AG04450 (cell line): ENCODE measurements around the gene PICK1. TPM values are rescaled to one million over a fixed set of nuclear protein-coding genes. Genes with fewer than 3 reads are reported as not detected.

Experiments
- CTCF ChIA-PET: fragments of 300-600, 350-600 bp; formaldehyde crosslinking; extraction: SDS; loops from one replicate; lab custom pipeline; 2022; ENCODE audit warnings: antibody characterized with exemption, inconsistent platforms; lab: Charles Lee
- POLR2A ChIA-PET: fragments of 350-600 bp; formaldehyde crosslinking; extraction: SDS; loops from one replicate; lab custom pipeline; 2021; ENCODE audit warnings: antibody characterized with exemption, inconsistent platforms; lab: Yijun Ruan, JAX
- DNase-seq: peaks from one replicate; pipeline ENCODE4 v3.0.0-alpha.2; 2011; ENCODE audit warnings: low read depth, low spot score
- H3K27ac ChIP-seq: one replicate; pipeline ENCODE4 v1.5.1; 2012; ENCODE audit warnings: low read depth, low read length, control low read depth
- H3K27me3 ChIP-seq: one replicate; pipeline ENCODE4 v1.6.0; 2012; ENCODE audit warnings: low read length; ENCODE audit not compliant: control insufficient read depth, insufficient read depth
- H3K4me3 ChIP-seq: 2 replicates; pipeline ENCODE4 v1.5.1; 2011; ENCODE audit warnings: mild to moderate bottlenecking, low read depth, low read length, control low read depth
- H3K9me3 ChIP-seq: 2 replicates; pipeline ENCODE4 v1.5.1; 2012; ENCODE audit warnings: low read length; ENCODE audit not compliant: control insufficient read depth, insufficient read depth
- polyA plus RNA-seq: library from polyadenylated mRNA; depleted of rRNA; stranded (reverse); fragments of >200 nt; gene quantifications from 2 replicates; pipeline ENCODE4 v1.2.3, GENCODE V29; 2011
- TF ChIP-seq, protein P1 (sequence below): IDR thresholded peaks from 2 replicates; pipeline ENCODE4 v1.5.1; 2011; ENCODE audit warnings: low read depth, low read length, control low read depth, inconsistent platforms

The PICK1 gene
- polyA plus RNA-seq, 1 experiment: 11.5 TPM

DNA sequence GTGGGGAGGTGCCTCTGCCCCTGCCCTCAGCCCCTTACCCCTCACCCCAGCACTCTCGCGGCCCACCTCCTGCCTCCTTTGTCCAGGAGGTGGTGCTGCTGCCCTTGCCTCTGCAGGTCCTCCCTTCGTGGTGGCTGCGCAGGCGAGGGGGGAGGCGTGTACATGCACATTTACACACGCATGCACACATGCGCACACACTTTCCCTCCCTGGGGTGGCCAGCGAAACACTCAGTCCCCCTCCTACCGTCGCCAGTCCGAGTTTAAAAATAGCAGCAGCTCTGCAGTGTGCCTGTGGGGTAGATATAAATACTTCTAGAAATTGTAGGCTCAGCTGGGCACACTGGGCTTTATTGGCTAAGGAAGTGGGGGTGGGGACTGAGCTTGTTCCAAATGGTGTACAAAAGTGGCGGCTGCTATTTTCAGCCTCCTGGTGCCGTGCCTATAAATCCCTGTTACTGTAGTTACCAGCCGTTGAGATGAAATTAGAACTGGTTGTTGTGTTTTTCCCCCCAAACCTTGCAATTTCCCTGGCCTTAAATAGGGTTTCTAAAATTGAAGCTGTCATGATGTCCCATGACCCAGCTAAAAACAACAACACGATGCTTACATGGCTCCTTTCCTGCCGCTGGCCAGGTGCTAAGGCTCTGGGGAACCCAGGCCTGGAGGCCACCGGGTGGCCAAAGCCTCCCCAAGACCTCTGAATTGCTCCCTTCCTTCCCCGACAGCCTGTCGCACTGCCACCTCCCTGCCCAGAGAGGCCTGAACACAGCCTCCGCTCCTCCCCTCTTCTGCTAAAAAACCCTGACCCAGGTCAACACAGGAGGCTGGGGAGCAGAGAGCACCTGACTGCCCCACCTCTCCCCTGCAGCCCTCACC, 12.4 kb downstream of the PICK1 start:
- peak; percentile 7 for DNase-seq
- POLR2A ChIA-PET: interaction anchor here (0.9 kb wide), 1 partner anchor 12 kb away, joined by 3 read pairs; the partner anchor contains the start of gene PICK1
- H3K9me3 ChIP-seq: no peaks in the 10 kb centered on the region
- TF ChIP-seq, protein P1, sequence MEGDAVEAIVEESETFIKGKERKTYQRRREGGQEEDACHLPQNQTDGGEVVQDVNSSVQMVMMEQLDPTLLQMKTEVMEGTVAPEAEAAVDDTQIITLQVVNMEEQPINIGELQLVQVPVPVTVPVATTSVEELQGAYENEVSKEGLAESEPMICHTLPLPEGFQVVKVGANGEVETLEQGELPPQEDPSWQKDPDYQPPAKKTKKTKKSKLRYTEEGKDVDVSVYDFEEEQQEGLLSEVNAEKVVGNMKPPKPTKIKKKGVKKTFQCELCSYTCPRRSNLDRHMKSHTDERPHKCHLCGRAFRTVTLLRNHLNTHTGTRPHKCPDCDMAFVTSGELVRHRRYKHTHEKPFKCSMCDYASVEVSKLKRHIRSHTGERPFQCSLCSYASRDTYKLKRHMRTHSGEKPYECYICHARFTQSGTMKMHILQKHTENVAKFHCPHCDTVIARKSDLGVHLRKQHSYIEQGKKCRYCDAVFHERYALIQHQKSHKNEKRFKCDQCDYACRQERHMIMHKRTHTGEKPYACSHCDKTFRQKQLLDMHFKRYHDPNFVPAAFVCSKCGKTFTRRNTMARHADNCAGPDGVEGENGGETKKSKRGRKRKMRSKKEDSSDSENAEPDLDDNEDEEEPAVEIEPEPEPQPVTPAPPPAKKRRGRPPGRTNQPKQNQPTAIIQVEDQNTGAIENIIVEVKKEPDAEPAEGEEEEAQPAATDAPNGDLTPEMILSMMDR: peak; percentile 67
- no peaks in the 10 kb centered on the region for H3K27me3 ChIP-seq
- CTCF ChIA-PET: interaction anchor here (0.6 to 2.1 kb wide), 11 partner anchors 12 to 612 kb away, joined by 3 to 7 read pairs (median 4); partner anchors contain the start of genes PICK1 and TOMM22
- H3K27ac ChIP-seq: no peak overlapping the region
- no peak overlapping the region for H3K4me3 ChIP-seq

DNA sequence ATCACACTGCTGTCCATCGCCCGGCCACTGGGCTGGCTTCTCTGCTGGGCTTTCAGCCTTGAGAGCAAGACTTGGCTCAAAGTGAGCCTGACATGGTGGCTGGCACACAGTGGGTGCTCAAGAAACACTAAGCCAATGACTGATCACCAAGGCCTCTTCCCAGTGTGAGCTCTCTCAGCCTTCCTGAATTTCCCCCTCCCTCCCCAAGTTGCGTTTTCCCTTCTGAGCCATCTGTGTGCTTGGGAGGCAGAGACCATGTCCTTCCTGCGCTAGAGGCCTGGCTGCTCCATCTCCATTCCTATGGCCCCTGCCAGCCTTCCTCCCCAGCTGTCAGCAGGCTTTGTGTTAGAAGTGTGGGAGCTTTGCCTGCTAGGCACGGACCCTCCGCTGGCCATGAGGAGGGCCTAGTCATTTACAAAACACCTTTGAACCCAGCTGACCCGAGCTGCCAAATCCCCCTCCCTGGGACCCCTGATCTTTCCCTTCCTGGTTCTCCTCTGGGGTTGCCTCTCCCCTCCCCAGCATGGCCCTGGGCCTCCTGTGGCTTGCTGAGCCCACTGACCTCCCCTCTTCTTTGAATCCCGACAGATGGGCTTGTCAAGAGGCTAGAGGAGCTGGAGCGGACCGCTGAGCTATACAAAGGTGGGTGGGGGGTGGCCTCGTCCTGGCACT, 13.2 kb downstream of the PICK1 start:
- ChIA-PET POLR2A (interaction anchor here (0.9 kb wide), 1 partner anchor 13 kb away, joined by 3 read pairs; the partner anchor contains the start of gene PICK1), CTCF (interaction anchor here (0.8 to 1.8 kb wide), 8 partner anchors 13 to 502 kb away, joined by 3 to 6 read pairs (median 4); partner anchors contain the start of gene PICK1)
- Histone ChIP-seq H3K27ac (no peak overlapping the region), H3K27me3 (no peaks in the 10 kb centered on the region), H3K9me3 (no peaks in the 10 kb centered on the region), H3K4me3 (no peak overlapping the region)
- TF ChIP-seq, protein P1: no peak
- no peak for DNase-seq

DNA sequence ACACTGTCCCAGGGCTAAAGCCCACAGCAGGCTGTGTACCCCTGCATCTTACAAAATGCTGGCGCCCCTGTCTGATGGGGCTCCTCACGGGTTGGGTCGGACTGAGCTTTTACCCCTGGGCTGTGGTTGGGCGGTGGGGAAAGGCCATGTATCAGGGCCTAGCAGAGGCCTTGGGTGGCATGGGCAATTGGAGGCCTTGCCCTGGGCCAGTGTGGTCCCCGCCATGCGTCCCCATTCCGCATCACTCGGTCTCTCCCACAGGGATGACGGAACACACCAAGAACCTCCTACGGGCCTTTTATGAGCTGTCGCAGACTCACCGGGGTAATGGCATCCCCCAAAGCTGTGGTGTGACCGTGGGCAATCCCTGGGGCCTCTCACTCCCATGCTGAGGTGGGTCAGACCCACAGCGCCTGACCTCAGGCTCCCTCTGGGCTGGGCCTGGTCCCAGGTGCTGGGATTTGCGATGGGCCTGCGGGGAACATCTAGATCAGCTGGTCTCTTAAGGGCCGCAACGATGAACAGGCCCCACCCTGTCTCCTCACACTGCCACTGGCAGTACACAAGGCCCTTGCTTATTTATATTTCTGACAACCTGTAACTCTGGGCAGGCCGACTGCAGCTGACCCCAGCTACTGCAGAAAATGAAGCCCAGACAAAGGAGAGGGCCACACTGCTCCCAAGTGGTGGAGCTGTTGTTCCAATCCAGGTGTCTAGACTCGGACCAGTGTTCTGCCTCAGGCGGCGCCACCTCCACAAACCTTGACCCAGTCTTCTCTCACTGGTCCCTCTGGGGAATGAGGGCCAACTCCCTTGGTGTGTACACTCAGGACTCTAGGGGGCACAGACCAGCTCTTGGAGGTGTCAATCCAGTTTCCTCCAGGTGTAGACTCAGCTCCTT, 14.5 kb downstream of the PICK1 start:
- CTCF ChIA-PET: interaction anchor here (0.7 kb wide), 1 partner anchor 20 kb away, joined by 3 read pairs; no protein-coding TSS in a partner anchor
- TF ChIP-seq, protein P1: no peak
- DNase-seq: no peak
- Histone ChIP-seq H3K4me3 (no peak overlapping the region), H3K9me3 (no peaks in the 10 kb centered on the region), H3K27me3 (no peaks in the 10 kb centered on the region), H3K27ac (no peak overlapping the region)
- POLR2A ChIA-PET: interaction anchor here (0.6 kb wide), 2 partner anchors 11 to 122 kb away, joined by 4 to 6 read pairs; no protein-coding TSS in a partner anchor

DNA sequence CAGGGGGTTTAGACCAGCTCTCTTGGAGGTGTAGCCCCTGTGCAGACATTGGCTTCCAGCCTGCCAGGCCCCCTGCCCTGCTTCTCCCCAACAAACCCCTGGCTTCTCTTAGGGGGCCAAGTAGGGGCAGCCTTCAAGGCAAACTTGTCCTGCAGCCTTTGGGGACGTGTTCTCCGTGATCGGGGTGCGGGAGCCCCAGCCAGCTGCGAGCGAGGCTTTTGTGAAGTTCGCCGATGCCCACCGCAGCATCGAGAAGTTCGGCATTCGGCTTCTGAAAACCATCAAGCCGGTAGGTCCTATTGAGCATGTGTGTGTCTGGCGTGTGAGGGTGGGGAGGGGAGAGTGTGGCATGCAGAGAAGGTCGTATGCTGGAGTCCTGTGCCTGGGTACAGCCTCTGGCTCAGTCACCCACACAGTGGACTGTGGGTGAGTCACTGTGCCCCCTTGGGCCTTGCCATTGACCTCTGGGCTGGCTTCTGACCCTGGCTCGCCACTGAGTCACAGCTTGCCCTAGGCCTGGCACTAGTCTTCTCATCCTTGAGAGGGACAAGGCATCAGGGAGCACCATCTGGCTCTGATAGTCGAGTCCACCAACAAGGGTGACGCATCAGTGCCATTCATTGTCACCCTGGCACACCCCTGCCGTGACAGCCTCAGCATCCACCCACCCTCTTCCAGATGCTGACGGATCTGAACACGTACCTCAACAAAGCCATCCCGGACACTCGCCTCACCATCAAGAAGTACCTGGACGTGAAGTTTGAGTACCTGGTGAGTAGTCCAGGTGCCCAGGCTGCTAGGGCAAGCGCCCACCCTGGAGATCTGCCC, 15.3 kb downstream of the PICK1 start:
- no peak for DNase-seq
- TF ChIP-seq, protein P1: no peak
- ChIA-PET CTCF (interaction anchor here (0.6 to 1.0 kb wide), 2 partner anchors 208 to 500 kb away, joined by 3 read pairs; no protein-coding TSS in a partner anchor), POLR2A (interaction anchor here (0.6 kb wide), 2 partner anchors 12 to 121 kb away, joined by 4 to 6 read pairs; no protein-coding TSS in a partner anchor)
- H3K27me3 ChIP-seq: no peaks in the 10 kb centered on the region
- no peak overlapping the region for H3K4me3 ChIP-seq
- no peaks in the 10 kb centered on the region for H3K9me3 ChIP-seq
- H3K27ac ChIP-seq: no peak overlapping the region
